GM12878 (cell line): Measurements from ENCODE around the gene DENND1C. TPM values are rescaled to one million over a fixed set of nuclear protein-coding genes. Genes with fewer than 3 reads are reported as not detected.

Source experiments
- ATF3 ChIP-seq: IDR thresholded peaks from 2 replicates; pipeline ENCODE4 v1.6.1; 2011; ENCODE audit warnings: low read depth, mild to moderate bottlenecking, low read length, moderate library complexity, borderline replicate concordance; ENCODE audit errors: extremely low read depth
- BMI1 ChIP-seq: fragments of 450-650 bp; IDR thresholded peaks from 2 replicates; pipeline ENCODE4 v1.6.1; 2016; ENCODE audit warnings: mild to moderate bottlenecking, moderate library complexity, borderline replicate concordance
- CREM ChIP-seq: IDR thresholded peaks from 2 replicates; pipeline ENCODE4 v1.6.1; 2014; ENCODE audit warnings: antibody characterized with exemption, low read depth
- E2F4 ChIP-seq: IDR thresholded peaks from 2 replicates; pipeline ENCODE4 v1.6.1; 2012; ENCODE audit warnings: low read depth, low read length, improper control_type of control experiment
- EED ChIP-seq: sonication (generic); IDR thresholded peaks from 2 replicates; pipeline ENCODE4 v1.6.1; 2016; ENCODE audit warnings: antibody characterized with exemption, low read depth
- ELK1 ChIP-seq: IDR thresholded peaks from 2 replicates; pipeline ENCODE4 v1.6.1; 2012; ENCODE audit warnings: low read depth, low read length, improper control_type of control experiment
- EZH2 ChIP-seq: IDR thresholded peaks from 2 replicates; pipeline ENCODE4 v1.6.1; 2012; ENCODE audit warnings: low read depth, mild to moderate bottlenecking, control low read depth, inconsistent platforms, low read length, borderline replicate concordance; ENCODE audit not compliant: control insufficient read depth
- FOS ChIP-seq: IDR thresholded peaks from 3 replicates; pipeline ENCODE4 v1.6.1; 2011; ENCODE audit warnings: borderline replicate concordance; ENCODE audit not compliant: insufficient read length; ENCODE audit errors: extremely low read depth
- HSF1 ChIP-seq: fragments of 150-350 bp; IDR thresholded peaks from 2 replicates; pipeline ENCODE4 v1.6.1; 2014; ENCODE audit warnings: mild to moderate bottlenecking, low read depth, low read length
- NFYA ChIP-seq: IDR thresholded peaks from 2 replicates; pipeline ENCODE4 v1.6.1; 2011; ENCODE audit warnings: low read depth, mild to moderate bottlenecking, low read length, improper control_type of control experiment, borderline replicate concordance
- PKNOX1 ChIP-seq: fragments of 450-650 bp; IDR thresholded peaks from 2 replicates; pipeline ENCODE4 v1.6.1; 2016; ENCODE audit warnings: mild to moderate bottlenecking
- RB1 ChIP-seq: fragments of 450-650 bp; formaldehyde crosslinking; IDR thresholded peaks from 2 replicates; pipeline ENCODE4 v1.6.1; 2017; ENCODE audit warnings: mild to moderate bottlenecking, borderline replicate concordance
- SIX5 ChIP-seq: IDR thresholded peaks from 2 replicates; pipeline ENCODE4 v1.6.1; 2011; ENCODE audit warnings: mild to moderate bottlenecking, low read depth, low read length, moderate library complexity; ENCODE audit not compliant: severe bottlenecking
- SREBF1 ChIP-seq: IDR thresholded peaks from 2 replicates; pipeline ENCODE4 v1.6.1; 2012; ENCODE audit warnings: mild to moderate bottlenecking, low read length
- TAF1 ChIP-seq: IDR thresholded peaks from 2 replicates; pipeline ENCODE4 v1.6.1; 2011; ENCODE audit warnings: mild to moderate bottlenecking, low read depth, low read length, borderline replicate concordance
- ZNF592 ChIP-seq: fragments of 450-650 bp; IDR thresholded peaks from 2 replicates; pipeline ENCODE4 v1.6.1; 2017; ENCODE audit warnings: mild to moderate bottlenecking, moderate library complexity
- polyA plus RNA-seq, 11 experiments: library from polyadenylated mRNA; depleted of rRNA in 4 of 11; unstranded in 6 of 11; stranded (reverse) in 5 of 11; fragments of >200 nt; fragmentation: Nextera tagmentation in 4 of 11; fragmentation: Illumina TruSeq in 1 of 11; extraction: Ambion mirVana in 4 of 11; extraction: Trizol in 1 of 11; gene quantifications; 1 replicate in 1 of 11; 2 replicates in 10 of 11; pipeline versions ENCODE4 v1.2.1 to v1.2.3, GENCODE V29; 2011 to 2016; ENCODE audit warnings: inconsistent platforms in 2 of 11, missing spikeins in 2 of 11, low read depth in 1 of 11
- total RNA-seq, 4 experiments: library from RNA; depleted of rRNA in 3 of 4; stranded (reverse); fragments of >200 nt in 3 of 4; fragmentation: Illumina TruSeq in 1 of 4; extraction: Trizol in 1 of 4; gene quantifications; 2 replicates each; pipeline versions ENCODE4 v1.2.1 to v1.2.3, GENCODE V29; 2013 to 2021

Gene DENND1C
- total and polyA plus RNA-seq, 10 of the 15 experiments (the other 5 are each of a cell fraction or from before 2014, with no cell fraction given) = 2.4 to 54.3 (median 32.7) TPM

- TF ChIP-seq E2F4 = peak; percentile 80
- peak; percentile 94 for TF ChIP-seq NFYA
- no peak for TF ChIP-seq ELK1
- peak; percentile 45; the same call in 1 of the 2 replicates for TF ChIP-seq HSF1
- TF ChIP-seq SIX5 = peak; percentile 34
- TF ChIP-seq ZNF592 = no peak
- TF ChIP-seq TAF1 = peak; percentile 30; the same call in 1 of the 2 replicates
- no peak for TF ChIP-seq EZH2
- no peak; the same call in 1 of the 2 replicates for TF ChIP-seq RB1
- TF ChIP-seq CREM = 0 out of 2 replicates have a peak, but pooled peaks have one; percentile 57
- peak; percentile 98 for TF ChIP-seq FOS
- TF ChIP-seq SREBF1 = peak; percentile 64
- no peak for TF ChIP-seq BMI1
- no peak for TF ChIP-seq EED
- TF ChIP-seq ATF3 = peak; percentile 42; the same call in 1 of the 2 replicates
- TF ChIP-seq PKNOX1 = peak; percentile 100
These were observed 56.5 kb downstream of the DENND1C start (continued) for GRCh38 chr19:6424939-6425731.
